Mesenchymal stem cell (in vitro differentiated cells and primary cell): ENCODE measurements around the gene PRPSAP1.
A peak's percentile ranks its signal among the peaks of the same experiment; 100 is the strongest.

Source experiments
- DNase-seq: peaks from one replicate; pipeline ENCODE4 v3.0.0-alpha.2; 2013
- H2AFZ ChIP-seq: one replicate; pipeline ENCODE4 v1.6.1; 2013; ENCODE audit warnings: low read depth, mild to moderate bottlenecking, control low read depth, inconsistent platforms, low read length, moderate library complexity
- H2AK5ac ChIP-seq: 2 replicates; pipeline ENCODE4 v1.6.1; 2013; ENCODE audit warnings: low read length, moderate library complexity, mild to moderate bottlenecking, inconsistent platforms; ENCODE audit not compliant: severe bottlenecking
- H2BK120ac ChIP-seq: one replicate; pipeline ENCODE4 v1.6.1; 2013; ENCODE audit warnings: low read depth, mild to moderate bottlenecking, inconsistent platforms, low read length, moderate library complexity
- H2BK12ac ChIP-seq, 2 experiments: one replicate each; pipeline ENCODE4 v1.6.1; 2013; ENCODE audit warnings: inconsistent platforms in 2 of 2, low read length in 2 of 2, mild to moderate bottlenecking in 2 of 2, moderate library complexity in 2 of 2, control low read depth in 1 of 2
- H2BK15ac ChIP-seq: one replicate; pipeline ENCODE4 v1.6.1; 2013; ENCODE audit warnings: mild to moderate bottlenecking, low read depth, inconsistent platforms; ENCODE audit not compliant: poor library complexity, severe bottlenecking
- H2BK5ac ChIP-seq: 2 replicates; pipeline ENCODE4 v1.6.1; 2013; ENCODE audit warnings: low read depth, mild to moderate bottlenecking, low read length, control low read depth, inconsistent platforms; ENCODE audit not compliant: poor library complexity, severe bottlenecking
- H3K14ac ChIP-seq, 2 experiments: one replicate each; pipeline ENCODE4 v1.6.1; 2013; ENCODE audit warnings: inconsistent platforms in 2 of 2, low read length in 2 of 2, control low read depth in 1 of 2, mild to moderate bottlenecking in 1 of 2, moderate library complexity in 1 of 2
- H3K18ac ChIP-seq, 2 experiments: one replicate each; pipeline ENCODE4 v1.6.1; 2013; ENCODE audit warnings: inconsistent platforms in 2 of 2, low read length in 2 of 2, control low read depth in 1 of 2, low read depth in 1 of 2, mild to moderate bottlenecking in 1 of 2
- H3K23ac ChIP-seq, 2 experiments: one replicate each; pipeline ENCODE4 v1.6.1; 2013; ENCODE audit warnings: inconsistent platforms in 2 of 2, low read length in 2 of 2, mild to moderate bottlenecking in 2 of 2, moderate library complexity in 2 of 2, control low read depth in 1 of 2
- H3K27ac ChIP-seq: 2 replicates; pipeline ENCODE4 v1.5.1; 2013; ENCODE audit warnings: mild to moderate bottlenecking, moderate library complexity, low read length, control low read depth, inconsistent platforms; ENCODE audit not compliant: poor library complexity, severe bottlenecking
- H3K27me3 ChIP-seq, 2 experiments: 2 replicates each; pipeline versions ENCODE4 v1.6.1 to v1.7.0; 2013; ENCODE audit warnings: low read length in 2 of 2, mild to moderate bottlenecking in 2 of 2, moderate library complexity in 2 of 2, control low read depth in 1 of 2, inconsistent platforms in 1 of 2; ENCODE audit not compliant: control insufficient read depth in 1 of 2, insufficient read depth in 1 of 2
- H3K36me3 ChIP-seq, 2 experiments: 2 replicates each; pipeline versions ENCODE4 v1.6.1 to v1.7.0; 2013; ENCODE audit warnings: low read length in 2 of 2, control low read depth in 1 of 2, inconsistent platforms in 1 of 2, low read depth in 1 of 2, mild to moderate bottlenecking in 1 of 2; ENCODE audit not compliant: insufficient read depth in 2 of 2, control insufficient read depth in 1 of 2
- H3K4ac ChIP-seq, 2 experiments: one replicate each; pipeline ENCODE4 v1.6.1; 2013; ENCODE audit warnings: inconsistent platforms in 2 of 2, low read length in 2 of 2, mild to moderate bottlenecking in 2 of 2, moderate library complexity in 2 of 2, control low read depth in 1 of 2, low read depth in 1 of 2
- H3K4me1 ChIP-seq: 2 replicates; pipeline ENCODE4 v1.6.1; 2013; ENCODE audit warnings: low read depth, low read length, control low read depth; ENCODE audit not compliant: control insufficient read depth, insufficient read depth
- H3K4me2 ChIP-seq: 2 replicates; pipeline ENCODE4 v1.6.1; 2013; ENCODE audit warnings: low read length, mild to moderate bottlenecking, inconsistent platforms; ENCODE audit not compliant: poor library complexity, severe bottlenecking
- H3K4me3 ChIP-seq, 2 experiments: 2 replicates each; pipeline versions ENCODE4 v1.5.1 to v1.7.0; 2013; ENCODE audit warnings: low read length in 2 of 2, mild to moderate bottlenecking in 2 of 2, control low read depth in 1 of 2, low read depth in 1 of 2; ENCODE audit not compliant: insufficient read depth in 1 of 2
- H3K79me1 ChIP-seq: replicated peaks from 2 replicates; pipeline ENCODE4 v1.6.1; 2013; ENCODE audit warnings: mild to moderate bottlenecking, control low read depth, low read length, inconsistent platforms; ENCODE audit not compliant: poor library complexity, severe bottlenecking
- H3K9ac ChIP-seq: 2 replicates; pipeline ENCODE4 v1.7.0; 2013; ENCODE audit warnings: mild to moderate bottlenecking, low read length, moderate library complexity
- H3K9me3 ChIP-seq: 2 replicates; pipeline ENCODE4 v1.7.0; 2013; ENCODE audit warnings: mild to moderate bottlenecking, low read length; ENCODE audit not compliant: control insufficient read depth
- H4K8ac ChIP-seq: one replicate; pipeline ENCODE4 v1.6.1; 2013; ENCODE audit warnings: inconsistent platforms, mild to moderate bottlenecking, low read length, moderate library complexity
- H4K91ac ChIP-seq: one replicate; pipeline ENCODE4 v1.6.1; 2013; ENCODE audit warnings: mild to moderate bottlenecking, low read length, inconsistent platforms
- WGBS: methylation state at CpG from one replicate; pipeline ENCODE4 v1.1.7; 2013; ENCODE audit warnings: mixed read lengths; 5-methylcytosine and 5-hydroxymethylcytosine counted together

The PRPSAP1 gene

DNA sequence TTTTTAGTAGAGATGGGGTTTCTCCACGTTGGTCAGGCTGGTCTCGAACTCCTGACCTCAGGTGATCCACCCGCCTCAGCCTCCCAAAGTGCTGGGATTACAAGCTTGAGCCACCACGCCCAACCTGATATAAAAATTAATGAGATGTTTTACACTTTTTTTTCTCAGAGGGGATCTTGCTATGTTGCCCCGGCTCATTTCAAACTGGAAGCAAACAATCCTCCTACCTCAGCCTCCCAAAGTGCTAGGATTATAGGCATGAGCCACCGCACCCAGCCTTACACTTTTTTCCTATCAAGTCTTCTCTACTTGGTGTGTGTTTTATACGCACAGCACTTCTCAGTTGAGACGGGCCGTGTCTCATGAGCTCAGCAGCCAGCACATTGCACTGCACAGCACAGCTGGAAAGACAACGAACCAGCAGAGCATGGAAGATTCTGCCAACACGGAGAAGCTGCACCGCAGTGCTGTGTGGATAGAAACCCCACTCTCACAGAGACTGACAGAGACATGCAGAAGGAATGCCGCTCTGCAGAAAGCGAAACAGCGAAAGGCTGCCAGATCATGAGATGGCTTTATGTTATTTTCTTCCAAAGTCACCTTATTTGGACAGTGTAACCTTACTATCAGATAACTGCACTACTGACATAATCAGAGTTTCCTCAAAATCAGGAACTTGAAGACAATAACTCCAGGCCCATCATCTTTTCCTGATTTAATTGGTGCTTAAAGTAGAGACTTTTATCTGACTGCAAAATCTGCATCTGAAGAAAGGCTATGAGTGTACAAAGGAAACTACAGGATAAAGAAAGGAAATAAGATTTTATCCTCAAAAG is 39.1 kb downstream of the PRPSAP1 start:
- H2BK15ac ChIP-seq, result no peak overlapping the region
- H3K27me3 ChIP-seq, result no peaks in the 10 kb centered on the region
- H3K4me1 ChIP-seq, result no peaks in the 10 kb centered on the region
- H3K9ac ChIP-seq, result no peak overlapping the region
- no peak overlapping the region for H4K91ac ChIP-seq
- H3K4me3 ChIP-seq, result no peak overlapping the region
- whole genome bisulfite sequencing, result 95% methylated on average over 15 of the region's 15 CpGs
- H3K18ac ChIP-seq, result no peak overlapping the region
- H2AFZ ChIP-seq, result no peak overlapping the region
- no peak overlapping the region for H4K8ac ChIP-seq
- peaks cover 24 to 55% of the 10 kb centered on the region in 2 experiments for H3K36me3 ChIP-seq
- H3K14ac ChIP-seq, result no peak overlapping the region
- no peak overlapping the region for H2BK120ac ChIP-seq
- no peak overlapping the region for H3K27ac ChIP-seq
- H3K9me3 ChIP-seq, result no peaks in the 10 kb centered on the region
- no peak overlapping the region for H3K23ac ChIP-seq
- DNase-seq, result no peak
- no peak overlapping the region for H2BK12ac ChIP-seq
- peaks cover 11% of the 10 kb centered on the region for H3K79me1 ChIP-seq
- H3K4me2 ChIP-seq, result no peak overlapping the region
- no peak overlapping the region for H2AK5ac ChIP-seq
- H2BK5ac ChIP-seq, result no peak overlapping the region
- H3K4ac ChIP-seq, result no peak overlapping the region

DNA sequence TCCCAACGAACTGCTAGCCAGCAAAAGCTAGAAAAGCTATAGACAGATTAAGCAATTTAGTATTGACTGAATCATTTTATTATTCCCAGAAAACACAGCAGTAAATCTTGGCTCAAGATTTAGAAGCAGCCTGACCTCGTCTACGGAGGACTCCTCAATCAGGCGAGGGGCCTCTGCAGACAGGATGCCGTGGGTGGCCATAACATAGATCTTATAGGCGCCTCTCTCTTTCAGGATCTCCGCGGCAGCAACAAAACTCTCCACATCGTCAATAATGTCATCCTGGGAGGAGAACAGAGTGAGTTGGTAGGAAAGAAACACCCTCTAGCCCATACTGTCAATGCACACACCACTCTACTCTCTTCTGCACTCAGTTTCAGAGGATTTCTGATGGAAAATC is 41.0 kb downstream of the PRPSAP1 start:
- Histone ChIP-seq H3K14ac (no peak overlapping the region), H3K9me3 (no peaks in the 10 kb centered on the region), H3K4me2 (no peak overlapping the region), H2BK120ac (no peak overlapping the region), H2BK12ac (no peak overlapping the region), H4K91ac (no peak overlapping the region), H3K23ac (no peak overlapping the region), H2BK15ac (no peak overlapping the region), H3K27ac (no peak overlapping the region), H3K4me1 (no peaks in the 10 kb centered on the region), H3K36me3 (peaks cover 27 to 60% of the 10 kb centered on the region in 2 experiments), H3K18ac (no peak overlapping the region), H3K27me3 (no peaks in the 10 kb centered on the region), H2AFZ (no peak overlapping the region), H2BK5ac (no peak overlapping the region), H3K4me3 (no peak overlapping the region), H4K8ac (no peak overlapping the region), H2AK5ac (no peak overlapping the region), H3K4ac (no peak overlapping the region), H3K79me1 (peaks cover 15% of the 10 kb centered on the region), H3K9ac (no peak overlapping the region)
- no peak for DNase-seq
- WGBS, result 85% methylated on average over 6 of the region's 9 CpGs

DNA sequence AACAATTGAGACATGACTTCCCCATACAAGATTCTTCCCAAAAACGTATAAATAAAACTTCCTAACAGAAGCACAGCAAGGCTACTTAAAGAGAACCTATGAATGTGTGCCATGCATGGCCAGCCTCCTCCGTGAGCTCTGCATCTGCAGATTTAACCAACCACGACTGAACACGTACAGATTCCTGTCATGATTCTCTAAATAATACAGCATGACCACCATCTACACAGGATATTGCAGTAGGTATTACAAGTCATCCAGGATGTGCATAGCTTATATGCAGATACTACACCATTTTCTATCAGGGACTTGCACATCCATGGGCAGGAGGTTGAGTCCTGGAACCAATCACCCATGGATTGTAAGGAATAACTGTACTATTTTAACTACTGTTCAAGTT is 44.3 kb downstream of the PRPSAP1 start:
- Histone ChIP-seq H2AFZ (no peak overlapping the region), H2BK15ac (no peak overlapping the region), H3K18ac (no peak overlapping the region), H3K27me3 (no peaks in the 10 kb centered on the region), H3K4me2 (no peak overlapping the region), H2BK5ac (no peak overlapping the region), H3K4ac (no peak overlapping the region), H3K14ac (no peak overlapping the region), H3K4me1 (no peaks in the 10 kb centered on the region), H3K4me3 (no peak overlapping the region), H3K79me1 (peaks cover 9% of the 10 kb centered on the region), H4K8ac (no peak overlapping the region), H2BK12ac (no peak overlapping the region), H2AK5ac (no peak overlapping the region), H3K27ac (no peak overlapping the region), H3K9ac (no peak overlapping the region), H3K23ac (no peak overlapping the region), H3K36me3 (peaks cover 43 to 44% of the 10 kb centered on the region in 2 experiments), H2BK120ac (no peak overlapping the region), H3K9me3 (no peaks in the 10 kb centered on the region), H4K91ac (no peak overlapping the region)
- WGBS, result 98% methylated on average over 4 of the region's 4 CpGs
- no peak for DNase-seq

DNA sequence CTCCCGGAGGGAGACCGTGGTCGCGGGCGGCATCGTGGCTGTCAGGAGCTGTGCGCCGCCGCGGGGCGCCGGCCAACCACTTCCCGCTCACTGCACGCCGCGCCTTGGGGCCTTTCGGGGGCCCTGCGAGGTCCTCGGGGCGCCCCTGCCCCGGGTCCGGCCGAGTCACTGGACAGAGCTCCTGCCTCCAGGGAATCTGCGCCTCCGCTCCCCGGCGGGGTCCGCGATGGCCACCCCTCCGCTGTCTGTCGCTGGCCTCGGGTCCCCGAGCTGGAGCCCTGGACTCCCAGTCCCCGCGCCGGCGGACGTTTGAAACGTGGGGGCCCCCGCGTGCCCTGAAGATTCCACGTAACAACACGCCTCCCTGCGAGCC is 45.8 kb downstream of the PRPSAP1 start, which contains the start of gene QRICH2:
QRICH2 (minus strand) TSS at position 311 of the 373 bp plus-strand sequence; CDS start at position 33, 278 bp downstream.
- H2BK12ac ChIP-seq, result no peak within 1 kb of the TSS
- peak within 1 kb of the TSS; percentile 56 for H4K91ac ChIP-seq
- no peak within 1 kb of the TSS for H2BK120ac ChIP-seq
- H2AFZ ChIP-seq, result no peak within 1 kb of the TSS
- WGBS, result 97% methylated on average over 44 of the region's 44 CpGs
- no peak within 1 kb of the TSS for H3K18ac ChIP-seq
- H2AK5ac ChIP-seq, result no peak within 1 kb of the TSS
- no peak within 1 kb of the TSS for H2BK5ac ChIP-seq
- no peak within 1 kb of the TSS for H3K4me2 ChIP-seq
- H4K8ac ChIP-seq, result no peak within 1 kb of the TSS
- no peaks in the 10 kb centered on the region for H3K9me3 ChIP-seq
- no peak within 1 kb of the TSS for H3K23ac ChIP-seq
- no peak within 1 kb of the TSS for H3K4ac ChIP-seq
- no peak within 1 kb of the TSS for H3K9ac ChIP-seq
- peaks cover 35 to 37% of the 10 kb centered on the region in 2 experiments for H3K36me3 ChIP-seq
- peak within 1 kb of the TSS in 1 of 2 experiments; percentile 36 for H3K4me3 ChIP-seq
- DNase-seq, result no peak
- no peak within 1 kb of the TSS for H3K27ac ChIP-seq
- no peak within 1 kb of the TSS for H3K14ac ChIP-seq
- peaks cover 6% of the 10 kb centered on the region for H3K79me1 ChIP-seq
- no peaks in the 10 kb centered on the region for H3K4me1 ChIP-seq
- H3K27me3 ChIP-seq, result no peaks in the 10 kb centered on the region
- no peak within 1 kb of the TSS for H2BK15ac ChIP-seq
